H1 (cell line): ENCODE results near the gene BRSK2. TPM values are rescaled to one million over a fixed set of nuclear protein-coding genes. Genes with fewer than 3 reads are reported as not detected.

Source experiments
- CTCF ChIA-PET: fragments of 300-600 bp; sonication (Branson Sonifier 250); formaldehyde crosslinking; loops from one replicate; lab custom pipeline; 2021; ENCODE audit not compliant: partially characterized antibody; lab: Charles Lee
- POLR2A ChIA-PET: fragments of 300-600 bp; sonication (Branson Sonifier 250); formaldehyde crosslinking; loops from one replicate; lab custom pipeline; 2021; ENCODE audit warnings: inconsistent platforms; ENCODE audit not compliant: partially characterized antibody; lab: Charles Lee
- DNase-seq, 2 experiments: peaks; one replicate each; pipeline versions ENCODE4 v3.0.0 to v3.0.0-alpha.2; 2010 to 2022; ENCODE audit warnings: low spot score in 2 of 2, low read depth in 1 of 2, mixed read lengths in 1 of 2
- FAIRE-seq: peaks from 2 replicates; lab custom pipeline; 2011; peaks lifted over from hg19 to GRCh38; lab: Jason Lieb, UNC
- H2AFZ ChIP-seq: 2 replicates; pipeline ENCODE4 v1.8.1; 2012; ENCODE audit warnings: low read length, inconsistent platforms
- H2AK5ac ChIP-seq: 2 replicates; pipeline ENCODE4 v1.6.1; 2013; ENCODE audit warnings: low read depth, low read length
- H2BK120ac ChIP-seq: replicated peaks from 2 replicates; pipeline ENCODE3; 2013; ENCODE audit warnings: low read depth, low read length, inconsistent platforms
- H2BK12ac ChIP-seq: 2 replicates; pipeline ENCODE4 v1.6.1; 2013; ENCODE audit warnings: low read depth, low read length
- H2BK15ac ChIP-seq: 2 replicates; pipeline ENCODE4 v1.6.1; 2013; ENCODE audit warnings: low read length
- H2BK20ac ChIP-seq: 2 replicates; pipeline ENCODE4 v1.6.1; 2013; ENCODE audit warnings: low read length
- H2BK5ac ChIP-seq: 2 replicates; pipeline ENCODE4 v1.6.1; 2013; ENCODE audit warnings: low read depth, low read length
- H3K14ac ChIP-seq: 2 replicates; pipeline ENCODE4 v1.6.1; 2013; ENCODE audit warnings: inconsistent platforms; ENCODE audit not compliant: insufficient read length
- H3K18ac ChIP-seq: 2 replicates; pipeline ENCODE4 v1.6.1; 2013; ENCODE audit warnings: low read length; ENCODE audit errors: extremely low read depth
- H3K23ac ChIP-seq: 2 replicates; pipeline ENCODE4 v1.6.1; 2013; ENCODE audit warnings: inconsistent platforms; ENCODE audit not compliant: insufficient read length
- H3K23me2 ChIP-seq: 2 replicates; pipeline ENCODE4 v1.6.1; 2013; ENCODE audit warnings: low read depth, low read length
- H3K27ac ChIP-seq: 2 replicates; pipeline ENCODE4 v1.6.1; 2011; ENCODE audit warnings: low read depth, low read length, inconsistent platforms
- H3K27me3 ChIP-seq, 4 experiments: replicated peaks in 1 of 4; 1 replicate in 1 of 4; 2 replicates in 3 of 4; pipeline versions ENCODE4 v1.6.1 to v1.8.1; 2011 to 2013; ENCODE audit warnings: low read length in 3 of 4, mild to moderate bottlenecking in 3 of 4, inconsistent platforms in 2 of 4, mixed read lengths in 2 of 4, moderate library complexity in 1 of 4; ENCODE audit not compliant: control insufficient read depth in 3 of 4, insufficient read depth in 3 of 4; ENCODE audit errors: extremely low read depth in 1 of 4
- H3K36me3 ChIP-seq, 4 experiments: 2 replicates each; pipeline versions ENCODE4 v1.6.1 to v1.8.1; 2011 to 2013; ENCODE audit warnings: mild to moderate bottlenecking in 4 of 4, low read length in 3 of 4, moderate library complexity in 2 of 4, control low read depth in 1 of 4, inconsistent platforms in 1 of 4; ENCODE audit not compliant: insufficient read depth in 4 of 4, control insufficient read depth in 2 of 4
- H3K4ac ChIP-seq: replicated peaks from 2 replicates; pipeline ENCODE3; 2013; ENCODE audit warnings: low read length, low read depth, mixed read lengths, inconsistent platforms; ENCODE audit not compliant: insufficient read length
- H3K4me1 ChIP-seq, 4 experiments: replicated peaks in 1 of 4; 1 replicate in 1 of 4; 2 replicates in 3 of 4; pipeline versions ENCODE4 v1.6.1 to v1.8.1; 2011 to 2013; ENCODE audit warnings: low read length in 3 of 4, inconsistent platforms in 2 of 4, mixed read lengths in 1 of 4; ENCODE audit not compliant: insufficient read depth in 4 of 4, control insufficient read depth in 3 of 4
- H3K4me2 ChIP-seq, 2 experiments: 2 replicates each; pipeline versions ENCODE4 v1.6.1 to v1.8.1; 2011 to 2013; ENCODE audit warnings: low read depth in 2 of 2, low read length in 2 of 2, control low read depth in 1 of 2, inconsistent platforms in 1 of 2, mild to moderate bottlenecking in 1 of 2; ENCODE audit not compliant: insufficient read depth in 1 of 2
- H3K4me3 ChIP-seq, 4 experiments: fragments of 200-600, 300-600 bp in 1 of 4; sonication (generic), shearing (Covaris generic), sonication (Bioruptor Twin) in 1 of 4; 2 replicates each; pipeline versions ENCODE4 v1.5.1 to v1.8.1; 2011 to 2016; ENCODE audit warnings: low read length in 4 of 4, low read depth in 3 of 4, control low read depth in 2 of 4, inconsistent platforms in 2 of 4, mild to moderate bottlenecking in 2 of 4, mixed read lengths in 1 of 4, moderate library complexity in 1 of 4; ENCODE audit not compliant: insufficient read depth in 2 of 4; ENCODE audit errors: extremely low read depth in 1 of 4
- H3K56ac ChIP-seq: replicated peaks from 2 replicates; pipeline ENCODE3; 2013; ENCODE audit warnings: low read depth, mild to moderate bottlenecking, mixed read lengths, low read length, inconsistent platforms; ENCODE audit not compliant: insufficient read length
- H3K79me1 ChIP-seq: 2 replicates; pipeline ENCODE4 v1.6.1; 2013; ENCODE audit warnings: low read depth, low read length, control low read depth
- H3K79me2 ChIP-seq, 2 experiments: 2 replicates each; pipeline versions ENCODE4 v1.6.1 to v1.8.1; 2012 to 2013; ENCODE audit warnings: low read length in 2 of 2, mild to moderate bottlenecking in 2 of 2, inconsistent platforms in 1 of 2; ENCODE audit not compliant: insufficient read depth in 2 of 2, control insufficient read depth in 1 of 2
- H3K9ac ChIP-seq, 4 experiments: replicated peaks in 1 of 4; 1 replicate in 1 of 4; 2 replicates in 3 of 4; pipeline versions ENCODE4 v1.6.1 to v1.8.1; 2011 to 2013; ENCODE audit warnings: low read depth in 3 of 4, low read length in 3 of 4, control low read depth in 2 of 4, mild to moderate bottlenecking in 2 of 4, moderate library complexity in 2 of 4, inconsistent platforms in 1 of 4; ENCODE audit errors: extremely low read depth in 1 of 4
- H3K9me3 ChIP-seq, 2 experiments: 2 replicates each; pipeline versions ENCODE4 v1.6.1 to v1.8.1; 2012 to 2013; ENCODE audit warnings: mild to moderate bottlenecking in 2 of 2, moderate library complexity in 2 of 2, control low read depth in 1 of 2, inconsistent platforms in 1 of 2, low read depth in 1 of 2, low read length in 1 of 2, mixed read lengths in 1 of 2; ENCODE audit not compliant: insufficient read depth in 2 of 2
- H4K20me1 ChIP-seq, 2 experiments: replicated peaks in 1 of 2; 2 replicates each; pipeline versions ENCODE3 to v1.8.1; 2011 to 2013; ENCODE audit warnings: inconsistent platforms in 2 of 2, low read length in 2 of 2, mild to moderate bottlenecking in 1 of 2; ENCODE audit not compliant: insufficient read depth in 2 of 2, control insufficient read depth in 1 of 2
- H4K5ac ChIP-seq: 2 replicates; pipeline ENCODE4 v1.6.1; 2013; ENCODE audit warnings: low read length, low read depth, mixed read lengths, inconsistent platforms; ENCODE audit not compliant: insufficient read length
- H4K8ac ChIP-seq: 2 replicates; pipeline ENCODE4 v1.8.0; 2013; ENCODE audit warnings: mild to moderate bottlenecking, moderate library complexity, low read length, inconsistent platforms; ENCODE audit not compliant: insufficient read depth; ENCODE audit errors: extremely low read depth
- H4K91ac ChIP-seq: replicated peaks from 2 replicates; pipeline ENCODE3; 2013; ENCODE audit warnings: low read length, mixed read lengths, inconsistent platforms; ENCODE audit not compliant: insufficient read length
- ASH2L ChIP-seq: fragments of 200-600, 300-600 bp; sonication (generic); IDR thresholded peaks from one replicate; pipeline ENCODE4 v1.7.1; 2017; ENCODE audit warnings: low read length
- BACH1 ChIP-seq: IDR thresholded peaks from 2 replicates; pipeline ENCODE4 v1.6.1; 2012; ENCODE audit warnings: low read length, improper control_type of control experiment
- CHD1 ChIP-seq: IDR thresholded peaks from 2 replicates; pipeline ENCODE4 v1.6.1; 2012; ENCODE audit warnings: low read depth, low read length, improper control_type of control experiment
- CTBP2 ChIP-seq: IDR thresholded peaks from 2 replicates; pipeline ENCODE4 v1.7.0; 2011; ENCODE audit warnings: borderline replicate concordance, mild to moderate bottlenecking, moderate library complexity, mixed read lengths, low read length; ENCODE audit not compliant: insufficient read depth, insufficient read length
- FOSL1 ChIP-seq: IDR thresholded peaks from 2 replicates; pipeline ENCODE4 v1.6.1; 2011; ENCODE audit warnings: mild to moderate bottlenecking, low read depth, low read length, moderate library complexity; ENCODE audit not compliant: insufficient read depth
- HDAC6 ChIP-seq: IDR thresholded peaks from one replicate; pipeline ENCODE4 v1.7.1; 2012; ENCODE audit warnings: low read depth, mild to moderate bottlenecking, inconsistent platforms, low read length, moderate library complexity
- JUND ChIP-seq: IDR thresholded peaks from 2 replicates; pipeline ENCODE4 v1.6.1; 2011; ENCODE audit warnings: mild to moderate bottlenecking, improper control_type of control experiment, low read length
- POU5F1 ChIP-seq: IDR thresholded peaks from 2 replicates; pipeline ENCODE4 v1.6.1; 2011; ENCODE audit warnings: low read depth, mild to moderate bottlenecking, low read length, moderate library complexity
- RFX5 ChIP-seq: IDR thresholded peaks from 2 replicates; pipeline ENCODE4 v1.6.1; 2011; ENCODE audit warnings: low read depth, low read length, improper control_type of control experiment, borderline replicate concordance
- SIRT6 ChIP-seq: IDR thresholded peaks from one replicate; pipeline ENCODE4 v1.7.1; 2012; ENCODE audit warnings: low read length, inconsistent platforms
- SP1 ChIP-seq: IDR thresholded peaks from 2 replicates; pipeline ENCODE4 v1.6.1; 2011; ENCODE audit warnings: low read depth, low read length
- whole genome bisulfite sequencing, 2 experiments: shearing (Covaris generic) in 1 of 2; methylation state at CpG; one replicate each; pipeline versions ENCODE4 v1.1.6 to v1.1.7; 2013 to 2015; ENCODE audit warnings: low lambda C conversion rate in 2 of 2, mixed read lengths in 2 of 2, inconsistent platforms in 1 of 2, low coverage in 1 of 2, missing lambda C conversion rate in 1 of 2; ENCODE audit not compliant: insufficient replicate concordance in 2 of 2, insufficient coverage in 1 of 2, insufficient read length in 1 of 2; ENCODE audit errors: extremely low coverage in 1 of 2, missing lambda C conversion rate in 1 of 2; 5-methylcytosine and 5-hydroxymethylcytosine counted together
- polyA plus RNA-seq, 7 experiments: library from polyadenylated mRNA; depleted of rRNA in 3 of 7; stranded (reverse) in 5 of 7; unstranded in 2 of 7; fragments of >200 nt in 5 of 7; fragments of 200-250 nt in 2 of 7; gene quantifications; 1 replicate in 5 of 7; 2 replicates in 1 of 7; 4 replicates in 1 of 7; pipeline versions ENCODE4 v1.2.1 to v1.2.3, GENCODE V29; 2011 to 2013; ENCODE audit warnings: missing spikeins in 2 of 7, mixed read lengths in 2 of 7
- total RNA-seq: library from RNA; stranded (reverse); fragmentation: NEBNext Ultra II Directional; extraction: Animal tissue kit (Norgen Biotek cat#: 25700); gene quantifications from 2 replicates; pipeline ENCODE4 v1.2.1, GENCODE V29; 2021
- TF ChIP-seq, protein P1 (sequence below), 3 experiments: IDR thresholded peaks; 1 replicate in 2 of 3; 2 replicates in 1 of 3; pipeline versions ENCODE4 v1.5.1 to v1.6.1; 2011; ENCODE audit warnings: low read length in 3 of 3, mild to moderate bottlenecking in 3 of 3, inconsistent platforms in 2 of 3, low read depth in 1 of 3, moderate library complexity in 1 of 3; ENCODE audit not compliant: insufficient read depth in 1 of 3; ENCODE audit errors: control extremely low read depth in 1 of 3

Gene BRSK2
- total and polyA plus RNA-seq, 2 of the 8 experiments (the other 6 are each of a cell fraction or from before 2014, with no cell fraction given) = 17.3 to 27.1 TPM

- POLR2A ChIA-PET = interaction anchor here (1.7 kb wide), 1 partner anchor 8 kb away, joined by 7 read pairs; no protein-coding TSS in a partner anchor
- no peak overlapping the region for H4K5ac ChIP-seq
- no peak overlapping the region for H2BK12ac ChIP-seq
- no peak overlapping the region for H2BK120ac ChIP-seq
- H3K23me2 ChIP-seq = peaks cover 6% of the 10 kb centered on the region; the same call in 1 of the 2 replicates
- no peaks in the 10 kb centered on the region for H3K4me1 ChIP-seq
- no peak overlapping the region for H2BK15ac ChIP-seq
- H2AFZ ChIP-seq = no peak overlapping the region
- no peak overlapping the region for H3K27ac ChIP-seq
- no peak overlapping the region for H2BK5ac ChIP-seq
- H3K27me3 ChIP-seq = peaks cover 0 to 12% (median 5%) of the 10 kb centered on the region in 4 experiments; a peak in 5 of 7 replicates
- H3K79me2 ChIP-seq = no peaks in the 10 kb centered on the region
- no peaks in the 10 kb centered on the region for H3K36me3 ChIP-seq
- no peaks in the 10 kb centered on the region for H3K9me3 ChIP-seq
- H2BK20ac ChIP-seq = no peak overlapping the region
- H3K56ac ChIP-seq = no peak overlapping the region
- H3K79me1 ChIP-seq = no peaks in the 10 kb centered on the region
- H3K4ac ChIP-seq = no peak overlapping the region
- no peak overlapping the region for H3K4me3 ChIP-seq
- H3K18ac ChIP-seq = no peak overlapping the region
- H3K4me2 ChIP-seq = no peak overlapping the region
- H3K14ac ChIP-seq = no peak overlapping the region
- FAIRE-seq (no peak), DNase-seq (no peak)
- no peak overlapping the region for H4K91ac ChIP-seq
- 93% methylated on average over 8 of the region's 10 CpGs; no CpG with 5 or more reads in 1 of the 2 experiments for WGBS, 2 experiments
- H4K8ac ChIP-seq = no peak overlapping the region
- no peak overlapping the region for H3K23ac ChIP-seq
- H3K9ac ChIP-seq = no peak overlapping the region
- H4K20me1 ChIP-seq = peaks cover 0 to 3% of the 10 kb centered on the region in 2 experiments
- no peak overlapping the region for H2AK5ac ChIP-seq
- CTCF ChIA-PET = interaction anchor here (0.6 to 1.5 kb wide), 5 partner anchors 8 to 496 kb away, joined by 3 read pairs; no protein-coding TSS in a partner anchor
- TF ChIP-seq SP1 (no peak), CTBP2 (no peak), FOSL1 (no peak), SIRT6 (no peak), JUND (no peak), CHD1 (no peak), HDAC6 (no peak), RFX5 (no peak), ASH2L (no peak), POU5F1 (no peak), BACH1 (no peak)
- TF ChIP-seq, protein P1, sequence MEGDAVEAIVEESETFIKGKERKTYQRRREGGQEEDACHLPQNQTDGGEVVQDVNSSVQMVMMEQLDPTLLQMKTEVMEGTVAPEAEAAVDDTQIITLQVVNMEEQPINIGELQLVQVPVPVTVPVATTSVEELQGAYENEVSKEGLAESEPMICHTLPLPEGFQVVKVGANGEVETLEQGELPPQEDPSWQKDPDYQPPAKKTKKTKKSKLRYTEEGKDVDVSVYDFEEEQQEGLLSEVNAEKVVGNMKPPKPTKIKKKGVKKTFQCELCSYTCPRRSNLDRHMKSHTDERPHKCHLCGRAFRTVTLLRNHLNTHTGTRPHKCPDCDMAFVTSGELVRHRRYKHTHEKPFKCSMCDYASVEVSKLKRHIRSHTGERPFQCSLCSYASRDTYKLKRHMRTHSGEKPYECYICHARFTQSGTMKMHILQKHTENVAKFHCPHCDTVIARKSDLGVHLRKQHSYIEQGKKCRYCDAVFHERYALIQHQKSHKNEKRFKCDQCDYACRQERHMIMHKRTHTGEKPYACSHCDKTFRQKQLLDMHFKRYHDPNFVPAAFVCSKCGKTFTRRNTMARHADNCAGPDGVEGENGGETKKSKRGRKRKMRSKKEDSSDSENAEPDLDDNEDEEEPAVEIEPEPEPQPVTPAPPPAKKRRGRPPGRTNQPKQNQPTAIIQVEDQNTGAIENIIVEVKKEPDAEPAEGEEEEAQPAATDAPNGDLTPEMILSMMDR (IDR thresholded peaks at IDR 0.05; ENCODE audit: control extremely low read depth in 1 of 3, insufficient read depth in 1 of 3, low read depth in 1 of 3, low read length in 3 of 3) = no peak
These were observed 46.8 kb upstream of the BRSK2 start for GRCh38 chr11:1342946-1343345.
